GM19452 (cell line): ENCODE data around the gene KHDRBS2.

Source experiments
- ATAC-seq: cut with Tn5 transposase; IDR thresholded peaks from one replicate; pipeline ENCODE4 v1.9.1; 2021; ENCODE audit not compliant: unreplicated experiment

The KHDRBS2 gene

GRCh38 chr6:62039605-62040004 lies 246.4 kb downstream of the KHDRBS2 start:
- no peak for ATAC-seq

- no peak for ATAC-seq
Observed at GRCh38 chr6:62037445-62037844, 248.6 kb downstream of the KHDRBS2 start.

- no peak for ATAC-seq
Observed at GRCh38 chr6:62035952-62036351, 250.1 kb downstream of the KHDRBS2 start.

GRCh38 chr6:62013719-62014118 lies 272.3 kb downstream of the KHDRBS2 start:
- no peak for ATAC-seq

GRCh38 chr6:62009445-62009844 lies 276.6 kb downstream of the KHDRBS2 start:
- no peak for ATAC-seq

- ATAC-seq = no peak
Observed at GRCh38 chr6:61989616-61990015, 296.4 kb downstream of the KHDRBS2 start.

- ATAC-seq = no peak
Observed at GRCh38 chr6:61980622-61981021, 305.4 kb downstream of the KHDRBS2 start.

GRCh38 chr6:61977947-61978346 lies 308.1 kb downstream of the KHDRBS2 start:
- no peak for ATAC-seq

GRCh38 chr6:61977099-61977498 lies 308.9 kb downstream of the KHDRBS2 start:
- no peak for ATAC-seq

GRCh38 chr6:61959196-61959595 lies 326.8 kb downstream of the KHDRBS2 start:
- no peak for ATAC-seq

GRCh38 chr6:61953851-61954250 lies 332.2 kb downstream of the KHDRBS2 start:
- ATAC-seq = no peak

GRCh38 chr6:61951586-61951985 lies 334.4 kb downstream of the KHDRBS2 start:
- no peak for ATAC-seq

- ATAC-seq = no peak
Observed at GRCh38 chr6:61950811-61951210, 335.2 kb downstream of the KHDRBS2 start.

GRCh38 chr6:61949971-61950370 lies 336.1 kb downstream of the KHDRBS2 start:
- no peak for ATAC-seq

- no peak for ATAC-seq
Observed at GRCh38 chr6:61949161-61949560, 336.9 kb downstream of the KHDRBS2 start.

GRCh38 chr6:61947311-61947947 lies 338.6 kb downstream of the KHDRBS2 start:
- no peak for ATAC-seq

- no peak for ATAC-seq
Observed at GRCh38 chr6:61940919-61941318, 345.1 kb downstream of the KHDRBS2 start.

GRCh38 chr6:61935242-61935846 lies 350.7 kb downstream of the KHDRBS2 start:
- ATAC-seq = no peak

GRCh38 chr6:61909486-61909885 lies 376.5 kb downstream of the KHDRBS2 start:
- ATAC-seq = no peak

GRCh38 chr6:61901748-61902147 lies 384.3 kb downstream of the KHDRBS2 start:
- ATAC-seq = no peak

GRCh38 chr6:61894536-61894935 lies 391.5 kb downstream of the KHDRBS2 start:
- ATAC-seq = no peak

GRCh38 chr6:61887423-61887822 lies 398.6 kb downstream of the KHDRBS2 start:
- ATAC-seq = no peak
